Suprapubic skin (tissue), 3 donors: ENCODE measurements around the gene TRIM24.

ENCODE experiments used
- POLR2A ChIP-seq, 2 donors: fragments of 450-650 bp; IDR thresholded peaks; one replicate each; pipeline ENCODE4 v1.6.1; 2017; ENCODE audit warnings: antibody characterized with exemption in 2 of 2, mild to moderate bottlenecking in 2 of 2, moderate library complexity in 2 of 2
- TF ChIP-seq, protein P1 (sequence below), 2 donors: fragments of 200-600 bp in 1 of 2; fragments of 450-650 bp in 1 of 2; sonication (generic) in 1 of 2; IDR thresholded peaks; one replicate each; pipeline ENCODE4 v1.5.1; 2016 to 2019; ENCODE audit warnings: antibody characterized with exemption in 2 of 2, mild to moderate bottlenecking in 1 of 2, moderate library complexity in 1 of 2

- no peak for TF ChIP-seq POLR2A (IDR thresholded peaks at IDR 0.05)
- TF ChIP-seq, protein P1, sequence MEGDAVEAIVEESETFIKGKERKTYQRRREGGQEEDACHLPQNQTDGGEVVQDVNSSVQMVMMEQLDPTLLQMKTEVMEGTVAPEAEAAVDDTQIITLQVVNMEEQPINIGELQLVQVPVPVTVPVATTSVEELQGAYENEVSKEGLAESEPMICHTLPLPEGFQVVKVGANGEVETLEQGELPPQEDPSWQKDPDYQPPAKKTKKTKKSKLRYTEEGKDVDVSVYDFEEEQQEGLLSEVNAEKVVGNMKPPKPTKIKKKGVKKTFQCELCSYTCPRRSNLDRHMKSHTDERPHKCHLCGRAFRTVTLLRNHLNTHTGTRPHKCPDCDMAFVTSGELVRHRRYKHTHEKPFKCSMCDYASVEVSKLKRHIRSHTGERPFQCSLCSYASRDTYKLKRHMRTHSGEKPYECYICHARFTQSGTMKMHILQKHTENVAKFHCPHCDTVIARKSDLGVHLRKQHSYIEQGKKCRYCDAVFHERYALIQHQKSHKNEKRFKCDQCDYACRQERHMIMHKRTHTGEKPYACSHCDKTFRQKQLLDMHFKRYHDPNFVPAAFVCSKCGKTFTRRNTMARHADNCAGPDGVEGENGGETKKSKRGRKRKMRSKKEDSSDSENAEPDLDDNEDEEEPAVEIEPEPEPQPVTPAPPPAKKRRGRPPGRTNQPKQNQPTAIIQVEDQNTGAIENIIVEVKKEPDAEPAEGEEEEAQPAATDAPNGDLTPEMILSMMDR (IDR thresholded peaks at IDR 0.05), result no peak
Measured at GRCh38 chr7:138483531-138483930, 23.5 kb downstream of the TRIM24 start.
